NCI-H524 (cell line): ENCODE results near the gene PTTG2.
"Not testable (repeated sequence)": the region's sequence is repeated elsewhere in the genome, so short reads cannot be mapped to it uniquely, and the experiment has no call there.

Experiments used
- DNase-seq, 2 experiments: peaks; one replicate each; lab custom pipeline; 2025; lab: John Stamatoyannopoulos, UW

Gene PTTG2

DNA sequence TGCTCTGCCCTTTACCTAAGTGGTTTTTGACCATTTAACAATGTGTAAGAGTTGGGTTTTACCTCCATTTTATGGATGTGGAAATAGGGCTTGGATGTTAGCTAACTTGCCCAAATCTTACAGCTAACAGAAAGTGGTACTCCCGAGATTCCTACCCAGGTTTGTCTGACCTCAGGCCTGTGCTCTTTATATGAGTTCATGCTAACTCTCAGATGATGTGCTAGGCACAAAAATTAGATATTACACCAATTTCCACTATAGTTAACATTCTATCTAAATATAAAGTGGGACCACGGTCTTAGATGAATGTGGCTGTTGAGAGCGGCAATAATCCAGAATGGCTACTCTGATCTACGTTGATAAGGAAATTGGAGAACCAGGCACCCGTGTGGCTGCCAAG is at the start of gene PTTG2:
TSS of gene PTTG2 (plus strand) at position 301 of the 400 bp plus-strand sequence. CDS start at position 338, 37 bp downstream.
- no peak for DNase-seq

DNA sequence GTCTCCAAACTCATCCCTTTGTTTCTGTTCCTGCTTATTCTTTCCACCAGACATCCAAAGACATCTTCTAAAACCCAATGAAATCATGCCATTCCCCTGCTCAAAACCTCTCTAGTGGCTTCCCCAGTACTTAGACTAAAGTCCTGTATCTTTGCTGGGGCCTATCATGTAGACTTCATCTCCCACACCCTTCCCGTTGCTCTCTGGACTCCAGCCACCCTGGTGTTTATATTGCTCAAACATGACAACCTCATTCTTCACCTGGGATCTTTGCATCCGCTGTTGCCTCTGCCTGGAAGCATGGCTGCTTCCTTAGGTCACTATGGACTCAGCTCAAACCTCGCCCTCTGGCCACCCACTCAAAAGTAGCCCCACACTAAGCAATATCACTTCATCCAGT is 45.7 kb upstream of the PTTG2 start:
- no peak for DNase-seq

GRCh38 chr4:37917388-37917787 is 42.8 kb upstream of the PTTG2 start:
- no peak for DNase-seq

- DNase-seq: no peak
Measured at GRCh38 chr4:37918653-37919052, 41.5 kb upstream of the PTTG2 start.

- no peak for DNase-seq
Measured at GRCh38 chr4:37922328-37922727, 37.9 kb upstream of the PTTG2 start.

DNA sequence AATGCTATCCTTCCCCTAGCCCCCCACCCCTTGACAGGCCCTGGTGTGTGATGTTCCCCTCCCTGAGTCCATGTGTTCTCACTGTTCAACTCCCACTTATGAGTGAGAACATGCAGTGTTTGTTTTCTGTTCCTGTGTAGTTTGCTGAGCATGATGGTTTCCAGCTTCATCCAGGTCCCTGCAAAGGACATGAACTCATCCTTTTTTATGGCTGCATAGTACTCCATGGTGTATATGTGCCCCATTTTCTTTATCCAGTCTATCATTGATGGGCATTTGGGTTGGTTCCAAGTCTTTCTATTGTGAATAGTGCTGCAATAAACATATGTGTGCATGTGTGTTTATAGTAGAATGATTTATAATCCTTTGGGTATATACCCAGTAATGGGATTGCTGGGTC is 37.1 kb upstream of the PTTG2 start:
- not testable (repeated sequence) for DNase-seq

DNA sequence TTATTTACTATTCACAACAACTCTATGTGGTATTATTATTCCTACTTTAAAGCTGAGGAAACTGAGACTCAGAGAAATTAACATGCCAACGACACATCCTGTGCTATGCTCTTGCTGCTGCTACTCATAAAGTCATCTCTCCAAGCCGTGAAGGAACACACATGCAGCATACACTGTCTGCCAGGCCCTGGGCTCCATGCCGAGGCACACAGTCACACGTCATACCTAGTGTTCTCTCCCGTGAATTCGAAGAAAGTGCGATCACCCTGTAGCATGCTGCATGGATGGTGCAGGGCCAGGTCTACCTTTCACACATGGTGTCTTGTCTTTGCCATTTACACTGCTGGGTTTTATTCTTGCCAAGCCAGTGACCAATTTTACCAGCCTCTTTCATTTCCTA is 35.3 kb upstream of the PTTG2 start:
- DNase-seq: no peak

DNA sequence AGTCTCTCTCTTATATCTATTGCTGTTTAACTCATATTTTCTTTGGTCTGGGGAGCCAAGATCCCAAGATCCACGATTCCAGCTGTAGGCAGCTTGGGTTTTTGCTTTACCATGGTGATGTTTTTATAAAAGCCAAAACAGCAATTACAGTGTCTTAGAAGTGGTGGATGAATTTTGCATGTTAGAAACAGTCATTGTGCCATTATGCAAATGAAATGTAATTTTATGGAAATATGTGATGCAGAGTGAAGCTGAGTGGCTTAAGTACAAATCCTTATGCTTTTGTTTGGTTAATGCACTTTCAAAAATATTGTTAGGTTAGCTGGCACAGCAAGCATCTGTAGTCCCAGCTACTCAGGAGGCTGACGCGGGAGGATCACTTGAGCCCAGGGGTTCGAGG is 32.8 kb upstream of the PTTG2 start:
- no peak for DNase-seq

DNA sequence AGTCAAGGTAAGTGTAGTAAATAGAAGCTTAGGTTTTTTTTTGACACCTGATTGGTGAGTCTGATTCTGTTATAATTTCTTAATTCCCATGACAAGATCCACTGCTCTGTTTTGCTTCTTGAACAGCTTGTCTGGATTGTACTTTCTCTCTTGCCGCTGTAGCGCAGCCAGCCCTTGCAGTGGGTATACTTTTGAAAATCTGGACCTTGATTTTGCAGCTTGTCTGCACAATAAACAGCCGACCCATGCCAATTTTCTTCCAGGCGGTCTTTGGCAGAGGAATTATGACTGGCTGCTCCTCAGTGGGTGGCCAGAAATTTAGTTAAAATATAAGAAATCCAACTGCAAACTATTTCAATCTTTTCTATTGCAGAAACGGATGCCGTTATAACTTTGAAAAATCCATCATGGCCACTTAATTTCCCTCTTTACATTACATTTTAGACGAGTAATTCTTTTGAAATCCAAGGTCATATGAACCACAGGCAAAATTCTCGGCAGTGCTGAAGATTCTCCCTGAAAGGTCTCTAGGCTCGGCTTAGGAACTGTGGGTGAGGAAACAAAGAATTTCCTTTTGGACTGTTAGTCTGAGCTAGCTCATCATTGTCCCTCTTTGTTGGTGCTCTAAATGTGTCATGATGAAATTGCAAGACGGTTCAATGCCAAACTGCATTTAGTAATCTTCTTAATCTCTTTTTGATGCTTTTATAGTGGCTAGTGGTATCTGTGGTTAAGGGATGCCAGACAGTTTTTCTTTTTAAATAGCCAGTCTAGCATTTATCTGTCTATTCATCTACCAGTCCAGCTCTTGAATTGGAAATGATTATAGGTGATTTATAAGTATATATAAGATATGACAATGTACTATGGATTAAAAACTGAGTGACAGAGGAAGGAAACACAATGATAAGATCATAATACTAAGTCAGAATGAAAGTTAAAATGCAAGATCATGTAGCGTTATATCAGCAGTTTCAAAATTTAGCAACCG is 31.5 kb upstream of the PTTG2 start:
- DNase-seq: no peak

- no peak for DNase-seq
Measured at GRCh38 chr4:37934096-37934495, 26.1 kb upstream of the PTTG2 start.

DNA sequence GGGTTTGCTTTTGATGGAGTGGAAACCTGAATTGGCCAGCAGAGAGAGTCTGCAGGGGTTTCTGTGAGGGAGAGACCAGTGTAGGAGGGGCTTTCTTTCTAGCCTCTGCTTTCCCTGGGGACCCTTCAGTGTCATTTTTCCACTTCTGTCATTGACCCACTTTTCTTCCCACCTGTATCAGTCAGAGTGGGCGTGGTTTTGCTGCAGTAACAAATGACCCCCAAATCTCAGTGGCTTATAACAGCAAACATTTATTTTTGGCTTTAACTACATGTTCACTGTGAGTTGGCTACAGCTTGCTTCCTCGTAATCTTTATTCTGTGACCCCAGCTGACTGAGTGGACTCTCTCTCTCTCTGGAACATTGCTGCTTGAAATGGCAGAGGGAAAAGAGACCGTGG is 25.6 kb upstream of the PTTG2 start:
- no peak for DNase-seq

DNA sequence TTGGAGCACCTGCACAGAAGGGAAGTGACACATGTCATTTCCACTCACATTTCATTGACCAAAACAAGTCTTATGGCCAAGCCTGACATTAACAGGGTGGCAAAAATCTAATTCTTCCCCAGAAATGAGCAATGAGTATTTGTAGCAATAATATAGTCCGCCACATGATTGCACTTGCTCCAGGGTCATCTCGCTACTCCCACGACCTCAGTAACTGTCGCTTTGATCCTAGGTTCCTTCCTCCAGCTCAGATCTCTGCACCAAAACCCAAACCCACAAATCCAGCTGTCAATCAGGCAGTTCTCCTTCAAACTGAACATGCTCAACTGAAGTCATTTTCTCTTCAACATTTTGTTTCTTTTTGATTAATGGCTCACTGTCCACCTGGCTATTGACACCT is 25.2 kb upstream of the PTTG2 start:
- no peak for DNase-seq

DNA sequence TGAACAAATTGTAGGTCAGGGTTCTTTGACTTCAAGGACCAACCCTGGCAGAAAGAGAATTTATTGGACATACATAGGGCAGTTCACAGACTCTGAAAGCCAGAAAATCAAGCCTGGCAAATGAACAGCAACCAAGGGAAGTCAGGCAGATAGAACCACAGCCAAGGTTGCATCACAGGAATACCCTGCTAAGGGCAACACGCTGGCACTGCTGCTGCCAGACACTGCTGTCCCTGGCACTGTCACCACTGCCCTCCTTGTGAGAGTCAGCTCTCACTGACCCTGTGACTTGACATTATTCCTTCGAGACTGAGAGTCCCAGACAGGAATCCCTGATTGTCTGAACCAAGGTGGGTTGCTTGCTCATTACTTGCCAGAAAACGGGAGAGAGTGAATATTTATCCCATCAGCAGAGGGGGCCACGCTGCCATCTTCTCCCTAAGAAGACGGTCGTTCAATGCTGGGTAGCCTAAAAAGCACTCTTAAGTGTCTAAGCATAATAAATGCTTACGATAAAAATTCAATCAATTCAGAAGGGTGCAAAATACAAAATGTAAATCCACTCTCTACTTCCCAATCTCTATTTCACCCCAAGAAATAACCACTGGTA is 23.2 kb upstream of the PTTG2 start:
- DNase-seq: no peak

DNA sequence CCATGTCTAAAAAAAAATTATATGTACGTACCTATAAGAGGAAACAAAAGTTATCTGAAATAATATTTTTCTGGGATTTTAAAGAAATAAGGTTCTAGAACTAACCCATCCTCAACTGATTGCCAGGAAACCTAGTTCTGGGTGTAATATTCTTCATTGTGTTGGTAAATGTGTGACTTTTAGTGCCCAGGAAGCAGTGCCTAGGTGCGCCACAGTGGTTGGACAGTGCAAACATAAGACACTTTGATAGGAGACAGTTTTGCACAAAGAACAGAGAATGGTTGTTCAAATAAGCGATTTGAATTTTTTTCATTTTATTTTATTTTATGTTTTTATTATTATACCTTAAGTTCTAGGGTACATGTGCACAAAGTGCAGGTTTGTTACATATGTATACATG is 22.0 kb upstream of the PTTG2 start:
- DNase-seq: no peak

DNA sequence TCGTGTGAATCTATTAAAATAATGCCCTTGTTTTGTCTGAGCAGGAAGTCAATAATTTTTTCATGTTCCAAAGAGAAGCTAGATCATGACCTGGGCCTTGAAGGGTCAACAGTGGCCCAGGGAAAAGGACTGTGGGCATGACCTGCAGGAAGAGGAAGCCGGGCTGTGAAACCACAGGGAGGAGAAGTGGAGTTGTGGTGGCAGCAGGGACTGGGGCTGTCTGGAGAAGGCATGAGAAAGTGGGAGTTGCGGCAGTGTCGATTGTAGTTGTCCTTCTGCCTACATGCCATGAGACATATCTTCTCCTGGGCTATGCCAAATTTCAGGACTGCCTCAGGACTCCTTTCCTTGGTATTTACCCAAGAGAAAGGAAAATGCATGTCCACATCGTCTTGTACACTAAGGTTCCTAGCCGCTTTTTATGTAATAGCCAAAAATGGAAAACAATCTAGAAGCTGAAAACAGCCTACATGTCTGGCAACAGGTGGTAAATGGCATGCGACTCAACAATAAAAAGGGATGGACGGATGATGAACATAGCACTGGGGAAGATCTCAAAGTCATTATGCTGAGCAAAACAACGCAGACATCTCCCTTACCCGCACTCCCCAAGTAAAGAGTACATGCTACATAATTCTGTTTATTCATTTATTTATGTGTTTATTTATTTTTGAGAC is 13.6 kb upstream of the PTTG2 start:
- no peak for DNase-seq

GRCh38 chr4:37948542-37948941 is 11.7 kb upstream of the PTTG2 start:
- DNase-seq: no peak

- DNase-seq: no peak
Measured at GRCh38 chr4:37949636-37950426, 10.4 kb upstream of the PTTG2 start.

DNA sequence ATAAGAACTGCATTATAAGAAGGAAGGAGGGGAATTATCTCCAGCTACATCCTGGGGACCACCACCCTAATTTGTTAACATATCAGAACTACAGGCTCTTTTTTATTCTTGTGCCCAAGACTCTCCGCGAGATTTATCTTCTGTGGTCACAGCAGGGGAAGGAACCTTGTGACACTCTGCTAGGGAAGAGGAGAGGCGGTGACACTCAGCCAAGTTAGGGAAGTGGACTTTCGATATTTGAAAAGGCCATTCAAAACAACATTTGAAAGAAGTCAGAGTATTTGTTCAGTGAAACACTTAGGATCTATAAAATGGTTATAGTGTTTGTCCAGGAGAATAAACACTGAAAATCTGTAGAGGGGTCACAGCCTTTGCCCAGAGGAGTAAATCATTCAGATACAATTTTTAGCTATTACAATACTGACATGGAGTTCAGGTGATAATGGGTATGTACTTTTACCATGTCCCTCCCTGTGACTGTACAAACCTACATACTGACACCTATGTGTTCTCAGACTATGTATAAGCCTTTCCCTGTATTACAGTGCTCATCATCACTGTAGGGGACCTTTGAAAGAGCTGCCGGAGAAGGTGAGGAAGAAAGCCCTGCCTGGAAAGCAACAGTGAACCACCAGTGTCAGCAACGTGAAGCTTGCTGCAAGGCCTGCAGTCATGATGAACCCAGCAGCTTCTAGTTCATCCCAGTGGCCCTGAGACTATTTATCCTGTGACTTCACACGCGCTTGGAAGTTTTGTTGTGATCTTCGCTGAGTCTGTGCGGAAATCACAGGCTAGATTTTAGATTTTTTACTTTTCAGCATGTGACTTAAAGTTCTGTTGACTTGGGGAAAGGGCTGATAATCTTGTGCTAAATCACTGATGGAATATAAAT is 8.5 kb upstream of the PTTG2 start:
- DNase-seq: no peak

DNA sequence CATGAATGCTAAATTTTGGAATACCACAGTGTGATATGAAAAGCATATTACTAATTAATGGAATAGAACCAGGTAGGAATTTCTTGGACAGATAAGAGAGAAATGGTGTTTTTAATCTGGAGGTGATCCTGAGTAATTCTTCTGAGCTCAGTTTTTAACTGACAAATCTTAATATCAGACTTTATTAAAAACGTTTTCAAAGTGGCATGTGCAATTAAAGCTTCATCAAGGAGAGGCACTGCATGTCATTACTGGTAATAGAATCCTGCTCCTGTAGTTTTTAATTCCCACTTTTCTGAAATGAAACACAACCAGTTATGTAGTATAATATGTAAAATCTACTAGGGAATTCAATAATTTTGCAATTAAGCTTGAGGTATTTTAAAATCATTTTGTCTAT is 7.0 kb upstream of the PTTG2 start:
- no peak for DNase-seq

GRCh38 chr4:37953620-37954293 is 6.4 kb upstream of the PTTG2 start:
- no peak for DNase-seq
